Loucy (cell line): ENCODE measurements around the gene EXTL1.

ENCODE experiments used
- EZH2phosphoT487 ChIP-seq: fragments of 200-600 bp; IDR thresholded peaks from 2 replicates; pipeline ENCODE4 v1.6.1; 2018; ENCODE audit warnings: antibody characterized with exemption, mild to moderate bottlenecking, moderate library complexity, borderline replicate concordance
- TF ChIP-seq, protein P1 (sequence below): fragments of 200-600 bp; sonication (generic); conservative IDR thresholded peaks from 2 replicates; pipeline ENCODE4 v1.5.1; 2014; ENCODE audit warnings: mild to moderate bottlenecking, antibody characterized with exemption, low read length

DNA sequence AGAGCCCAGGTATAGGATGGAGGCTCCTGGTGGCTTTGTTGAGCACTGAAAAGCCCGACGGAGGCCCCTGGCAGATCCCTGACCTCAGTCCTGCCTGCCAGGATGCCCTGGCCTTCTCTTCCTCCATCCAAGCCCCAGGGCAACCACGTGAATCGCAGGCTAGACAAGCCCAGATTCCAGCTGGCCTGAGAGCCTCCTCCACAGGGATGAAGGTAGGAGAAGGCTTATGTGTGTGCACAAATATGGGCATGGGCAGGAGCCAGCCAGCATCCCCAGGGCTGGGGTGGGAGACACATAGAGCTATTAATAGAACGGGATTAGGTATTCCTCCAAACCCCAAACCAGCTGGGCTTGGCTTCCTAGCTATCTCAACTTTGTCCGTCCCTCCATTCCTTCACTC lies 4.0 kb upstream of the EXTL1 start:
- TF ChIP-seq, protein P1, sequence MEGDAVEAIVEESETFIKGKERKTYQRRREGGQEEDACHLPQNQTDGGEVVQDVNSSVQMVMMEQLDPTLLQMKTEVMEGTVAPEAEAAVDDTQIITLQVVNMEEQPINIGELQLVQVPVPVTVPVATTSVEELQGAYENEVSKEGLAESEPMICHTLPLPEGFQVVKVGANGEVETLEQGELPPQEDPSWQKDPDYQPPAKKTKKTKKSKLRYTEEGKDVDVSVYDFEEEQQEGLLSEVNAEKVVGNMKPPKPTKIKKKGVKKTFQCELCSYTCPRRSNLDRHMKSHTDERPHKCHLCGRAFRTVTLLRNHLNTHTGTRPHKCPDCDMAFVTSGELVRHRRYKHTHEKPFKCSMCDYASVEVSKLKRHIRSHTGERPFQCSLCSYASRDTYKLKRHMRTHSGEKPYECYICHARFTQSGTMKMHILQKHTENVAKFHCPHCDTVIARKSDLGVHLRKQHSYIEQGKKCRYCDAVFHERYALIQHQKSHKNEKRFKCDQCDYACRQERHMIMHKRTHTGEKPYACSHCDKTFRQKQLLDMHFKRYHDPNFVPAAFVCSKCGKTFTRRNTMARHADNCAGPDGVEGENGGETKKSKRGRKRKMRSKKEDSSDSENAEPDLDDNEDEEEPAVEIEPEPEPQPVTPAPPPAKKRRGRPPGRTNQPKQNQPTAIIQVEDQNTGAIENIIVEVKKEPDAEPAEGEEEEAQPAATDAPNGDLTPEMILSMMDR = no peak
- TF ChIP-seq EZH2phosphoT487 = no peak
